Loucy (cell line): ENCODE results near the gene TMEM59L.

ENCODE experiments used
- H2AFZ ChIP-seq: fragments of 200-600 bp; sonication (generic); 2 replicates; pipeline ENCODE4 v1.6.0; 2016; ENCODE audit warnings: antibody characterized with exemption, mild to moderate bottlenecking, low read length, moderate library complexity
- H3F3A ChIP-seq: fragments of 200-600 bp; 2 replicates; pipeline ENCODE4 v1.6.0; 2016; ENCODE audit warnings: antibody characterized with exemption, low read depth, mild to moderate bottlenecking
- H3K27me3 ChIP-seq: fragments of 200-600 bp; sonication (generic); 2 replicates; pipeline ENCODE4 v1.6.1; 2014; ENCODE audit warnings: low read length, mild to moderate bottlenecking; ENCODE audit not compliant: insufficient read depth, poor library complexity, severe bottlenecking
- H3K36me3 ChIP-seq: fragments of 200-600 bp; sonication (generic); 2 replicates; pipeline ENCODE4 v1.6.1; 2016; ENCODE audit warnings: low read length; ENCODE audit not compliant: insufficient read depth
- H3K4me1 ChIP-seq: fragments of 200-600 bp; sonication (generic); 2 replicates; pipeline ENCODE4 v1.5.1; 2014; ENCODE audit warnings: low read length, mild to moderate bottlenecking; ENCODE audit not compliant: insufficient read depth, poor library complexity, severe bottlenecking
- H3K4me2 ChIP-seq: fragments of 200-600 bp; sonication (generic); 2 replicates; pipeline ENCODE4 v1.6.0; 2014; ENCODE audit warnings: antibody characterized with exemption, low read length, low read depth, mild to moderate bottlenecking; ENCODE audit not compliant: poor library complexity, severe bottlenecking
- H3K4me3 ChIP-seq: fragments of 200-600 bp; sonication (generic); 2 replicates; pipeline ENCODE4 v1.5.1; 2014; ENCODE audit warnings: low read length, mild to moderate bottlenecking, mixed read lengths; ENCODE audit not compliant: poor library complexity, severe bottlenecking
- H3K79me2 ChIP-seq: fragments of 200-600 bp; sonication (generic); 2 replicates; pipeline ENCODE4 v1.6.1; 2014; ENCODE audit warnings: low read length; ENCODE audit not compliant: insufficient read depth
- H3K9ac ChIP-seq: fragments of 200-600 bp; sonication (generic); 2 replicates; pipeline ENCODE4 v1.6.0; 2014; ENCODE audit warnings: mild to moderate bottlenecking, low read depth, low read length, moderate library complexity; ENCODE audit not compliant: poor library complexity, severe bottlenecking
- H3K9me2 ChIP-seq: fragments of 200-600 bp; sonication (generic); replicated peaks from 2 replicates; pipeline ENCODE4 v1.6.1; 2016; ENCODE audit warnings: low read depth, low read length, mixed read lengths
- H3K9me3 ChIP-seq: fragments of 200-600 bp; sonication (generic); 2 replicates; pipeline ENCODE4 v1.6.1; 2014; ENCODE audit warnings: mild to moderate bottlenecking, antibody characterized with exemption, low read length, low read depth; ENCODE audit not compliant: insufficient read depth
- H4K20me1 ChIP-seq: fragments of 200-600 bp; sonication (generic); 2 replicates; pipeline ENCODE4 v1.6.0; 2014; ENCODE audit warnings: antibody characterized with exemption, low read length, mild to moderate bottlenecking; ENCODE audit not compliant: insufficient read depth, poor library complexity, severe bottlenecking
- CTCF ChIP-seq: fragments of 200-600 bp; sonication (generic); conservative IDR thresholded peaks from 2 replicates; pipeline ENCODE4 v1.5.1; 2014; ENCODE audit warnings: mild to moderate bottlenecking, antibody characterized with exemption, low read length
- EZH2phosphoT487 ChIP-seq: fragments of 200-600 bp; IDR thresholded peaks from 2 replicates; pipeline ENCODE4 v1.6.1; 2018; ENCODE audit warnings: antibody characterized with exemption, mild to moderate bottlenecking, moderate library complexity, borderline replicate concordance

The TMEM59L gene

DNA sequence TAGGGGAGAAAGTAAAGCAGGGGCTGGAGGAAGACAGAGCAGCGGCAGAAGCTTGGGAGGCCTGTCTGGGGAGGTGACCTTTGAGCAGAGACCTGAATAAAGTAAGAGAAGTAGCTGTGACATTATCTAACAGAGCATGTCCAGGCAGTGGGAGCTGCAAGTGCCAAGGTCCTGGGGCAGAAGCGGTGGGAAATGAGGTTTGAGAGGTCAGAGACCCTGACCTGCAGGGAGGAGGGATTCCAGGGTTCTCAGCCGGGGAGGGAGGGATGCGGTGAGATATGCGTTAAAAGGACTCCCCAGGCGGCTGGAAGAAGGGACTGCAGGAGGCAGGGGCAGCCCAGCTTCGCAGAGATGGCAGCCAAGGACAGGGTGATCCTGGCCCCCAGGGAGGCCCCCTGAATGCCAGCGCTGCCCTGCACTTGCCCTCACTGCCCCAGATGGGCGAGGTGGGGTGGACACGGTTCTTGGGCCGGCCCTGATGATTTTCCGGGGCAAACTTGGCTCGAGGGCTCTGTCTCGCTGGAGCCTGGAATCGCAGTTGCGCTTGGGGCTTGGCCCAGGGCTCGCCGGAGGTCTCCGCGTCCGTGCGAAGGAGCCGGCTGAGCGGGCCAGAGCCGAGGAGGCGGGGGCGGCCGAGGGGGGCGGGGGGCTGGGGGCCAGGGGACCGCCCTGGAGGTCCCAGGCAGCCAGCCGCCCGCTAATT, 9.3 kb upstream of the TMEM59L start:
- Histone ChIP-seq H3K4me1 (no peaks in the 10 kb centered on the region), H3K4me2 (no peak overlapping the region), H2AFZ (no peak overlapping the region), H3K36me3 (no peaks in the 10 kb centered on the region), H3K9me2 (no peaks in the 10 kb centered on the region), H3K27me3 (no peaks in the 10 kb centered on the region), H3K4me3 (no peak overlapping the region), H3K9me3 (no peaks in the 10 kb centered on the region), H4K20me1 (no peaks in the 10 kb centered on the region), H3K9ac (no peak overlapping the region), H3K79me2 (no peaks in the 10 kb centered on the region), H3F3A (no peaks in the 10 kb centered on the region)
- TF ChIP-seq CTCF (no peak), EZH2phosphoT487 (no peak)

GRCh38 chr19:18603958-18604819, 8.5 kb upstream of the TMEM59L start:
- H3K79me2 ChIP-seq: no peaks in the 10 kb centered on the region
- H2AFZ ChIP-seq: no peak overlapping the region
- H3K27me3 ChIP-seq: no peaks in the 10 kb centered on the region
- no peak overlapping the region for H3K9ac ChIP-seq
- H3K4me1 ChIP-seq: no peaks in the 10 kb centered on the region
- H3K4me2 ChIP-seq: no peak overlapping the region
- no peaks in the 10 kb centered on the region for H3F3A ChIP-seq
- TF ChIP-seq EZH2phosphoT487 (no peak), CTCF (no peak)
- H3K4me3 ChIP-seq: no peak overlapping the region
- H3K36me3 ChIP-seq: no peaks in the 10 kb centered on the region
- H3K9me2 ChIP-seq: no peaks in the 10 kb centered on the region
- H3K9me3 ChIP-seq: no peaks in the 10 kb centered on the region
- no peaks in the 10 kb centered on the region for H4K20me1 ChIP-seq

DNA sequence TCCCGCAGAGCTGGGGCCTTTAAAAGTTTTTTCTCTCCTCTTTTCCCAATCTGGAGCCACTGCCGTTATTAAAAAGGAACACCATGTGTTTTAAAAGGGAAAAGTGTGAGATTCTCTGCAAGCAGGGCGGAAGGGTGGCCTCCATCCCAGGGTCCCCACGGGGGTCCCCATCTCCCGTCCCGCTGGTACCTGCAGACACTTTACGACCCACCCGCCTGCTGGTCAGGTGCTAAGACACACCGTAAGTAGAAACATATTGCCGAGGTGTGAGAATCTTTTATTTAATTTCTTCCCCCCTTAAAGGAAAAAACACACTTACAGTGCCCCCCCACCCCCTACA, 7.9 kb upstream of the TMEM59L start:
- no peaks in the 10 kb centered on the region for H3K9me3 ChIP-seq
- H3F3A ChIP-seq: no peaks in the 10 kb centered on the region
- no peak overlapping the region for H3K9ac ChIP-seq
- H3K4me3 ChIP-seq: no peak overlapping the region
- H3K4me1 ChIP-seq: no peaks in the 10 kb centered on the region
- no peaks in the 10 kb centered on the region for H3K79me2 ChIP-seq
- H3K36me3 ChIP-seq: no peaks in the 10 kb centered on the region
- H4K20me1 ChIP-seq: no peaks in the 10 kb centered on the region
- TF ChIP-seq EZH2phosphoT487 (no peak), CTCF (no peak)
- H2AFZ ChIP-seq: no peak overlapping the region
- no peak overlapping the region for H3K4me2 ChIP-seq
- no peaks in the 10 kb centered on the region for H3K27me3 ChIP-seq
- H3K9me2 ChIP-seq: no peaks in the 10 kb centered on the region
